Raji (cell line): Measurements from ENCODE around the gene CDKN2A.

ENCODE experiments used
- POLR2A ChIP-seq: IDR thresholded peaks from 2 replicates; pipeline ENCODE4 v1.6.1; 2011; ENCODE audit warnings: low read depth, low read length, control low read depth; ENCODE audit not compliant: insufficient read depth

Gene CDKN2A

GRCh38 chr9:21994556-21995005 is 389 bp upstream of the CDKN2A start, which contains the start of gene CDKN2B-AS1:
CDKN2B-AS1 (plus strand) TSS chr9:21994791.
- no peak for TF ChIP-seq POLR2A

GRCh38 chr9:21993007-21993406 is 1.2 kb downstream of the CDKN2A start:
- TF ChIP-seq POLR2A, result no peak

GRCh38 chr9:21991072-21991959 is 2.9 kb downstream of the CDKN2A start:
- TF ChIP-seq POLR2A, result no peak

GRCh38 chr9:21989440-21990189 is 4.6 kb downstream of the CDKN2A start:
- no peak for TF ChIP-seq POLR2A

- TF ChIP-seq POLR2A, result no peak
These were observed 5.9 kb downstream of the CDKN2A start for GRCh38 chr9:21988056-21988990.

GRCh38 chr9:21985964-21986667 is 8.1 kb downstream of the CDKN2A start:
- no peak for TF ChIP-seq POLR2A

- no peak for TF ChIP-seq POLR2A
These were observed 10.1 kb downstream of the CDKN2A start for GRCh38 chr9:21984101-21984500.

- TF ChIP-seq POLR2A, result no peak
These were observed 10.6 kb downstream of the CDKN2A start for GRCh38 chr9:21983561-21983935.

GRCh38 chr9:21982861-21983560 is 11.2 kb downstream of the CDKN2A start:
- no peak for TF ChIP-seq POLR2A

- TF ChIP-seq POLR2A, result no peak
These were observed 11.8 kb downstream of the CDKN2A start for GRCh38 chr9:21982391-21982790.

- no peak for TF ChIP-seq POLR2A
These were observed 17.8 kb downstream of the CDKN2A start for GRCh38 chr9:21976334-21976875.

GRCh38 chr9:21974722-21975409 is 19.3 kb downstream of the CDKN2A start:
- TF ChIP-seq POLR2A, result no peak

- no peak for TF ChIP-seq POLR2A
These were observed 19.9 kb downstream of the CDKN2A start for GRCh38 chr9:21974343-21974721.

GRCh38 chr9:21972361-21972760 is 21.8 kb downstream of the CDKN2A start:
- TF ChIP-seq POLR2A, result no peak
